NOMO-1 (cell line): ENCODE results near the gene C1orf141.
"Not testable (repeated sequence)": the region's sequence is repeated elsewhere in the genome, so short reads cannot be mapped to it uniquely, and the experiment has no call there.

Experiments
- DNase-seq, 2 experiments: peaks; one replicate each; lab custom pipeline; 2025; ENCODE audit not compliant: unreplicated experiment in 2 of 2; lab: John Stamatoyannopoulos, UW

The C1orf141 gene

DNA sequence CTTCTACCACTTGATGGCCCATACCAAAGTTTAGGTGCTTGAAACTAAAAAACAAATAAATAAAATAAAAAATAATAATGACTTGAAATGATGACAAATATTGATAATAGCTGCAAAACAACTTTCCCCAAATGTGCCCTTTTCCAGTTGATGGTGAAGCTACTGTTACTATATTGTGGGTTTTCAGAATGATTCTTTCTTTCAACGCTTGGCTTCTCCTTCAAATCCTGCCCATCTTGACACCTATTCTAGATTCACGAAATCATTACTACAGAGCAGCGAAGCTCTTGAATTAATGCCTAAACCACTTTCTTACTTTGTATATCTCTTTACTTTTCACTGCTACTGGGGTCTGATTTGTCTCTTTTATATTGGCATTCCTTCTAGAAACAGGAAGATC is 9.2 kb upstream of the C1orf141 start:
- DNase-seq: no peak

DNA sequence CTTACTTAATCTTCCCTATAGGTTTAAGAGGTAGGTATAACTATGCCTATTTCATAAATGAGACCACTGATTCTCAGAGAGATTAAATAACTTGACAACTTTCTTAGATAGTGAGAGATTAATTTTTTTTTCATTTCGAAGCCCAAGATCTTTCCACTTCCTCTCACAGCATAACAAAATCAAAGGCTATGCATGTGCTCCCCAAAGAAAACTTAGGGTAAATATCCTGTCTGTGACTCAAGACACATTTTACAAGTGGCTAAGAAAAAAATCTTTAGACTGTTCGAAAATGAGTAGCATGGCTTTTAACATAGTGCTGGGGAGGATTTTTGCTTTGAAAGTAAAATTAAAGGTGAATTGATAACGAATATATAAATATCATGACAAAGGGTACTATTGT is 8.2 kb upstream of the C1orf141 start:
- no peak for DNase-seq

- DNase-seq: not testable (repeated sequence)
Observed at GRCh38 chr1:67141832-67142231, 7.1 kb upstream of the C1orf141 start.

- no peak for DNase-seq
Observed at GRCh38 chr1:67140460-67140859, 5.7 kb upstream of the C1orf141 start.

DNA sequence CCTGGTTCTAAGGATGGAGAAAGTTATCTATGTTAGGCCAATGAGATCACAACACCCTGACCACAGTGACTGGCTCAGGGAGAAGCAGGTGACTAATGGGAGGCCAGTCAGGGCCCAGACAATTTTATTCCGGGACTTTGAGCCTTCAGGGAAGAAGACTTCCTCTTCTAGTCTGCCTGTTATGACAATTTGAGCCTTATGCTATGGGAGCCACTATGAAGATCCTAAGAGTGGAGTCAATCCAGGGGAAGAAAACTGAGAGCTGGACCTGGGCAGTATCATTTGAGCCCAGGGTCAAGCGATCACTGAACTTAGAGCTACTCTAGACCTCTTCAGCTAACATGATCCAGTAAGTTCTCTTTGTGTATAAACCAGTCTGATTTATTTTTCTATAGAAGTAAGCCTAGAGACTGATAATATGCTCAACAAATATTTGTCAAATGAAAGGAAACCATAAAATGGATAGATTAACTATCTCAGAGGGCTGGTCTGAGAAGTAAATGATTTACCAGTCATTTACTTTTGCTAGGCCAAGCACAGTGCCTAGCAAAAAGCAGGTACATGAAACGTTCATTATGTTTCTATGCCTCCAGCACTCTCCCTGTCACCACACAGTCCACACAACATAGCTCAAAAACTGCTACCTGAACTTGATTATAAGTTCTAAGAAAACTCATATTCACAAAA is 4.2 kb upstream of the C1orf141 start:
- no peak for DNase-seq

DNA sequence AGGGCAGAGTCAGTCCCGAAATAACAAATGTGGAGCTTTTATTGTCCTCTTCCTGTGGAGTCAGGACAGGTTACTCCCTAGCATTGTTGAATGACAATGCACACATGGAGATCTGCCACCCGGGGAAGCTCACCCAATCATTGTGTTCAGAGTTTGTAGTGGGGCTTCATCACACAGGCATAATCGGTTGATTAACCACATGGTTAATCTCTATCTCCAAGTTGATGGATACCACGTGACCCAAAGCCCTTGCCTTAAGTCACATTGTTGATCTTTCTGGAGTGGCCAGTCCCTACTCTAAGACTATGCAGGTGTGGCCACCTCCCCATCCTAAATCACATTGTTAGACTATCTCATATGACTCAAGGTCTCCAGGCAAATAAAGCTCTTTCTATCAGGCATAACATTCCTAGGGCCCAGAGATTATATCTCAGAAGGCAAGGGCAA is 2.6 kb upstream of the C1orf141 start:
- DNase-seq: no peak

GRCh38 chr1:67135354-67135753 is 584 bp upstream of the C1orf141 start:
- peak in 1 of 2 experiments; percentile 5 for DNase-seq

DNA sequence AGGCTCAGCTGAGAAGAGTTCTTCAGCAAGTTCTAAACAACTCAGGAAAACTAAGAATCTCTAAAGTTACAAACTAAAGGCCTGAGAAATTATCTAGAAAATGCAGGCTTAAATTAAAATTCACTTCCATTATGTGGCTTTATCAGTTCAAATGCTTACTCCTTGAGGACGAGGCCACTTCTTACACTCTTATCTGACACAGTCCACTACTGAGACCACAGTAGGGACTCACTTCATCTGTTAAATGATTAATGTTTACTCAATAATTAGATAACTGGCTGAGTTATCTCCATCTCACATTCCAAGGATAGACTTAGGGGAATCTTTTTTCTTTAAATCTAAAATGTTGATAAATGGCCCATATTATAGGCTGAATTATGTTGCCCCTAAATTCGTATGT is 1.6 kb downstream of the C1orf141 start:
- no peak for DNase-seq

DNA sequence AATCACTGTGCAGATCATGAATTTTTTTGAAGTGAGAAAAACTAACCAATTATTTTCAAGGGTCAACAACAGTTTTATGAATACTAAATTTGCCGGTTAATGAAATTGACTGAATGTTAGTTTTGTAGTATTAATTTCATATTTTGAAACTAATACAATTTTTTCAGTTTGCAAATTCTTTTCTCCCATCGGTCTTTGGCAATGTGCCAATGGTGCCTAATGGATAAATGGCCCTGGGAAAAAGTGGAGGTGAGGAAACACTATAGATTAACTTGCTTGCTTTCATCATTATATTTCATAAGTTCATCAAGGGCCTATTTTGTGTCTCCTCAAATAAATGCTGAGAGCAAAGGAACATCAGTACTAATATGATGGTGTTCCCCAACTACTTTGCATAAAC is 4.1 kb downstream of the C1orf141 start:
- DNase-seq: no peak

GRCh38 chr1:67126974-67127373 is 7.8 kb downstream of the C1orf141 start:
- DNase-seq: no peak

DNA sequence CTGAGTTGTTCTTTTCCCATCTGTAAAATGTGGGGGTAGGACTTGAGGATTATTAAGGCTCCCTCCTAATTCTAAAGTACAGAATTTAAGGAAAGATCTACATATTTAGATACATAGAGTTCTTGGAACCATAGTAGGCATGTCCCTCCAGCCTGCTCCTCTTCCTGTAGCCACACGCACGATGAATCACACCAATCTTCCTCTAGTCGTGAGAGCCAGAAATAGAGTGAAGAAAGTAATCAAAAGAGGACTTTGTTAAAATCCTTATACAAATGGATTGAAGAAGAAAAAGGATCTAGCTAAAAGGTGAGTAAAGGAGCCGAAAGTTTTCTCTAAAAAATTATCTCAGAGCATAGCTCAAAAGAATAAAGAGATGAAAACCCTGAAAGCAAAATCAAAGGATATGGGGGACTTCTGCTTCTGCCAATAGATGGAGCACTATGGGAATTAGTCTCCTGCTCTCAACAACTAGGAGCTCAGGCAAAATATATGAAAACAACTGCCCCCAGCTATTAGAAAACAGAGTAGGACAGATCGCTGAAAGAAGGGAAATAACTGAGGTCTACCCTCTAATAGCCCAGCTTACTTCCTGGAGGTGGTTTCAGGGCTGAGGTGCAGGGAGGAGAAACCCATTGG is 8.5 kb downstream of the C1orf141 start:
- no peak for DNase-seq

DNA sequence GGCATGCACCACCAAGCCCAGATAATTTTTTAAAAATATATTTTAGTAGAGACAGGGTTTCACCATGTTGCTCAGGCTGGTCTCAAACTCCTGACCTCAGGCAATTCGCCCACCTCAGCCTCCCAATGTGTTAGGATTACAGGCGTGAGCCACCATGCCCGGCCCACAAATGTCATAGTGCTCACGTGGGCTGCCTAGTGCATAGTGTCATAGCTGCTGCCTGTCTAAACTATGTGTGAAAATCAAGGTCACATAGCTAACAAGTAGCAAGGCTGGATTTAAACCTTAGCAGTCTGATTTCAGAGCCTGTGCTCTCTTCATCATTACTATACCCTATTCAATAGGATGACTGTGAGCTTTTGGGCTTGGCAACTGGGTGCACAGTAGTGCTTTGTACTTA is 10.3 kb downstream of the C1orf141 start:
- no peak for DNase-seq

GRCh38 chr1:67120855-67121619 is 13.7 kb downstream of the C1orf141 start:
- no peak for DNase-seq

GRCh38 chr1:67118646-67119045 is 16.1 kb downstream of the C1orf141 start:
- DNase-seq: no peak

GRCh38 chr1:67118191-67118590 is 16.6 kb downstream of the C1orf141 start:
- no peak for DNase-seq

DNA sequence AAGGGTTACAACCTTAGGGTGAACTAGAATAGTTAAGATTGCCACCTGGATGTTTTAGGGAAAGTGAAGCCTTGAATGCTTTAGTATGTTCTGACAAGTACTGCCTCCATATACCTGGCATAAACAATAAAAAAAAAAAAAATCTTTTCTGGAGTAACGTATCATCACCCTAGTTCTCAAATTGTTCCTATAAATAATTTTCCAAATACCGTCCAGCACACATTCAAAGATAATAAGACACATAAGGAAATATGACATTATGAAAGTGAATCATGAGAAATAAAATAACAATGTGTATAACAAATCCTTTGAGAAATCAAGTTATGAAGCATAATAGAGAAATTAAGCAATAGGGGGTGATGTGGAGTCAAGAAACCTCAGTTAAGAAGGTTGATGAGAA is 20.6 kb downstream of the C1orf141 start:
- no peak for DNase-seq

DNA sequence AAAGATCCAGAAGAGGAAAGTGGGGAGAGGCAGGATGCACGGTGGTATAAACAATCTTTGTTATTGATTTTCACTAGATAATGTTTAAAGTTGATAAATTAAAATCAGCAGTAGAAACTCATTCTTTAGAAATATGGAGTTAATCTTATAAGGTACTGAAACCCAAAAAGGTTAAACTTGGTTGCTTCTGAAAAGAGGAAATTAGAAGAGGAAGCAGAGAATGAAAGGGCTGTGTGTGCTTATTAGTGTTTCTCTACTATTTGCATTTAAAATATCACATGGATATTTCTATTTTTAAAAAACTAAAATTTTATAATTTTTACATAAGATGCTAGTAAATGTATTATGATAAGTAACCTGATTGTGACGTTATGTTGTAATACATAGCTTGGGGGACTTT is 24.4 kb downstream of the C1orf141 start:
- peak; percentile 34 to 83 for DNase-seq

DNA sequence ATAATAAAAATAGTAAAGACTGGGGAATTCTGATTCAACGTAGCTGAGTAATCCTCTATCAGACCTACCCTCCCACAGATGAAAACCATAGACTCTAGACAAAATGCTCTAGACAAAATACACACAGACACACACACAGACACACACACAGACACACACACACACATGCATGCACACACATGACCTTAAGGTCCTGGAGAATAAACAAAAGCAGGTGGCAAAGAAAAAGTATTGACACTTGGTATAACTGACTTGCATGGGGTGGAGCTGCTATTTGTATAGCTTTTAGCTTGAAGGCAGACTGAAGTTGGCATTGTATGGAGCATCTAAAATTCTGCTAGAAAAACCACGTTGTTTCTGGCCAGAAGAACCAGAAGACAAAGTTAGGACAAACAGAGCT is 29.3 kb downstream of the C1orf141 start:
- DNase-seq: no peak

DNA sequence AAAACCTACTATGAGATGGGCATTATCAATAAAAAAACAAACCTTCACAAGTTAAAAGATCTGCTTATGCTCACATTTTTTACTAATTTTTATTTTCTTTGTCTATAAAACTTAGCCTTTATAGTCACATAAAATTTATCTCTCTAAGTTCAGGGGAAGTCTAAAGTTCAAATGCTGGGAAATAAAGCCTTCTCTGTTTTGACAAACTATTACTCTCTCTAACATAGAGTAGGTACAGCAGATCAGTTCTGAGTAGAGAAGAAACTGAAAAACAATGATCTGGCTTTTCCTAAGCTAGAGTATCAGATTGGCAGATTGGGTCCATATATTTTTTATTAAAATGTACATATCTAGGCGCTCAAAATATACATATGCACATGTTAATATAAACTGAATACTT is 31.2 kb downstream of the C1orf141 start:
- no peak for DNase-seq

DNA sequence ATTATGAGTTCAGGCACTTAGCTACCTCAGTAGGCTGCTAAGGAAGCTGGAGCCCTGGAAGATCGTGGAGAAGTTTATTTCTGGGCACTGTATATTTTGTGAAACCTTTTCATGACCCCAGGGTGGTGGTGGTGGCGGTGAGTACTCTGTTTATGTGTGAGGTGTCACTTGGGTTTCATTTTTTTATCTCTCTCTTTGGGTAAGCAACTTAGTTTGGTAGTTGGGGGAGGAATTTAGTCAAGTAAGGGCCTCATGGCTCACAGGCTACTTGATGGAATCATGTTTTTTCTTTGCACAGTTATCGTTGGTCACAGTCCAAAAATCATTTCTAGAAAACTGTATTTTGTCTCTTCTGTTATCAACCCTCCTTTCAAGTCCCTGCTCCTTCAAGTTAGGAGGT is 33.9 kb downstream of the C1orf141 start:
- no peak for DNase-seq

GRCh38 chr1:67097305-67097704 is 37.5 kb downstream of the C1orf141 start:
- no peak for DNase-seq

DNA sequence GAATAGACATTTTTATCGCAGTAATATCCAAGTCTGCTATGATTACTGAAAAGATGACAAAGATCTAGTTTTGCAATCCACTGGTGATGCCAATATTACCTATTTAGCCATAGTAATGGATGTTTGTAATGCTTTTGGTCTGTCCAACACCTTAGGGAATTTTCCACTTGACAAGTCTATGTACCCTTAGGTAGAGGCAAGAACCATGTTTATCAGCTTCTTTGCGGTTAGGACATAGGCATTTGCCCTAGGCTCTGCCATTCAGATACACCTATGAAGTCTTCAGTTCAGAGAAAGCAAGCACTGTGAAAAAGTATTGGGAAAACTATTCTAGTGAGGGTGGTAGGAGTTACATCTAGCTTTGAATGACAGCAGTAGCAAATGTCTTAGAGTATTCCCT is 40.6 kb downstream of the C1orf141 start:
- no peak for DNase-seq
